ENCODE data around the gene CAV3.

Gene CAV3

DNA sequence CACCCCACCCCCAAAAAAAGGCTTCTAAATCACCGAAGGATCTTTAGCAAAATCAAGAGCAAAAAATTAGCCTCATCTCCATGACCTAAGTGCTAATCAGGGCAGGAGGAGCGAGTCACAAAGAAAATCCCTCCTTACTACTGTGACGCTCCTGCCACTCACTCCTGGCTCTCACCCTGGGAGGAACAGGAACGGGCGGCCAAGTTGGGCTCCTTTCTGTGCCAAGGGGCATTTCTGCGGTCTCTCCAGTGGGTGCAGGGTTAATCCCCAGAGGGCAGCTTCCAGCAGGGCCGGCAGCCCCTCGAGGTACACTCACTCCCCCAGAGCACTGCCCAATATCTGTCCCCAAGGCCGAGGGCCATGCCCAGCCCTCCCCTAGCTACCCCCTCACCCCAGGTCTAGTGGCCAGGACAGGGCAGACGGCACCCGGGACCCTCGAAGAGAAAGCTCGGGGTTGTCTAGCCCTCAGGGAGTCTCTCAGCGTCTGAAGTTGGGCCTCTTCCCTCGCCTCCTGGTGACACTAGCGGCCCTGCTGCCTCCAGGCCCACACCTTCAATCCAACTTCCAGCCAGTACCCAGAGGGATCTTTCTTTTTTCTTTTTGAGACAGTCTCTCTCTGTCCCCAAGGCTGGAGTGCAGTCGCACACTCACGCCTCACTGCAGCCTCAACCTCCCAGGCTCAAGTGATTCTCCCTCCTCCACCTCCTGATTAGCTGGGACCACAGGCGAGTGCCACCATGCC is 706 bp downstream of the CAV3 start:
- in situ Hi-C loops (cut with MboI; ENCODE audit: low sequenced_read_pairs): no loop called here

DNA sequence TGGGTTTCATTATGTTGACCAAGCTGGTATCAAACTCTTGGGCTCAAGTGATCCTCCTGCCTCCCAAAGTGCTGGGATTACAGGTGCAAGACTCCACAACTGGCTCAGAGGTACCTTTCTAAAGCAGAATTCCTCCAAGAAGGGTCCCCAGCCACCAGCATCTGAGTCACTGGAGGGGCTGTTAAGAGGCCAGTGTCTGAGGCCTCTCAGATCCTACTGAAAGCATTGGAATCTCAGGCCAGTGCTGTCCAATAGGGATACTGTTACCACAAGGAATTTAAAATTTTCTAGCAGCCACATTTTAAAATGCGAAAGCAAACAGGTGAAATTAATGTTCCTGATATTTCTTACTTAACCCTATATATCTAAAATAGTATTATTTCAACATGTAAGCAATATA is 1.3 kb downstream of the CAV3 start:
- in situ Hi-C loops (cut with MboI; ENCODE audit: low sequenced_read_pairs): no loop called here

DNA sequence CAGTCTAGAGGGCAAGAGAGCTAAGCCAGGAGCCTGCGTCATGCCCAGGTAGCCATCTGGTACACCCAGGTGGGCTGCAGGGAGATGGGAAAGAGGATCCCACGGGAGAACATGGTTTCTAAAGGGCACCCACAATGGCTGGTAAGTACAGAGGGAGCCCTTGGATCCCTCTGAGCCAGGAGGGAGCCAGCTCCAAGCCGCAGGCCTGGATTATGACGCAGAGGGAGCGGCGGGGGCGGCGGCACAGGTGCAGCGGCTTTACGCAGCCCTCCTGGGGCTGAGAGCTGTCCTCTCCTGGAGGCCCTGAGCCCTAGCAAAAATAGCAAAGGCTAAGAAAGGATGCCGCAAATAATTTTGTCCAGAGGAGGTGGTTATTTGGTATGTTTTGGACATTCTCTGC is 2.8 kb downstream of the CAV3 start:
- in situ Hi-C loops (cut with MboI; ENCODE audit: low sequenced_read_pairs): no loop called here

DNA sequence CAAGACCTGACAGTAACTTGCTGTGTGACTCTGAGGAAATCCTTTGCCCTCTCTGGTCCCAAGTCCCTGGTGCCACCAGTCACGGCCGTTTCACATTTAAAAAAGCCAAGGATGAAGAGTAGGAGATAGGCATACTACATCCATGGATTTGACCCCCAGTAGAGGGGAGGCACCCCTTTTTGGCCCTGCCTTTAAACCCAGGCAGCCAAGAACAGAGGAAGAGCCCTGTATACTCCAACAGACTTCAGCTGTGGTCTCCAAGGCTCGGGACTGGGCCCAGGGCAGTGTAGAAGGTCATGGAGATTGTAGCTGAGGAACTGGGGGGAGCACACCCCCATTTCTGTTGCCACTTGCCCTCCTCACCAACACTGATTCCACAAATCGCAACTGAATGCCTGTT is 3.7 kb downstream of the CAV3 start:
- in situ Hi-C loops (cut with MboI; ENCODE audit: low sequenced_read_pairs): no loop called here

DNA sequence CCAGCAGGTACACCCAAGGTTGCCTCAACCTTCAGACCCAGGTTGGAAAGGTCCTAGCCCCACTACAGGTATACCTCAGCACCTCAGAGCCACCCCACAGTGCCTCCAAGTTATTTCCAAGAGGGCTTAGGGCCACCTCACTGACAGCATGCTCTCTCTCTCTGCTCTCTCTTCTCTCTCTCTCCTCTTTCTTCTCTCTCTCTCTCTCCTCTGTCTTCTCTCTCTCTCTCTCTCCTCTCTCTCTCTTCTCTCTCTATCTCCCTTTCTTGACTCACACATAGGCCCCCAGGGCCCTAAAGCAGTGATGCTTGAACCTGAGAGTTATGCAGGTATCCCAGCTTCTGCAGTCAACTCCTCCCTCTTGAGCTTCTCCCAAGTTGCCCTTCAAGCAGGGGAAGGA is 4.2 kb downstream of the CAV3 start:
- in situ Hi-C loops (cut with MboI; ENCODE audit: low sequenced_read_pairs): no loop called here

DNA sequence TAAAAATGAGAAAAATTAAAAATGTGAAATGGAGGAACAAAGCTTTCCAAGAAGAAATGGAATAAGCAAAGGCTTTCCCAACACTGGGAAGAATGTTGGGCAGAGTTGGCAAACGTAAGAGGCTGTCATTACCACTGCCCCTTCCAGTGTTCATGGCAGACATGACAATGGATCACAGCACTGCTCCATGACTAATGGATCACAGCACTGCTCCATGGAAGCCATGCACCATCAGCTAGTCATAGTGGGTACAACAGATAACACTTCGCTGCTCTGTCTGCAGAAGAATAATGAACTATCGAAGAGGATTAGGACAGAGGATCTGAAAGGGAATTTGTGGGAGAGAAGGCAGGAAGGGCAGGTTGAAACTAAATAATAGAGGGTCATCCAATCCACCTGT is 5.0 kb downstream of the CAV3 start:
- in situ Hi-C loops (cut with MboI; ENCODE audit: low sequenced_read_pairs): no loop called here

DNA sequence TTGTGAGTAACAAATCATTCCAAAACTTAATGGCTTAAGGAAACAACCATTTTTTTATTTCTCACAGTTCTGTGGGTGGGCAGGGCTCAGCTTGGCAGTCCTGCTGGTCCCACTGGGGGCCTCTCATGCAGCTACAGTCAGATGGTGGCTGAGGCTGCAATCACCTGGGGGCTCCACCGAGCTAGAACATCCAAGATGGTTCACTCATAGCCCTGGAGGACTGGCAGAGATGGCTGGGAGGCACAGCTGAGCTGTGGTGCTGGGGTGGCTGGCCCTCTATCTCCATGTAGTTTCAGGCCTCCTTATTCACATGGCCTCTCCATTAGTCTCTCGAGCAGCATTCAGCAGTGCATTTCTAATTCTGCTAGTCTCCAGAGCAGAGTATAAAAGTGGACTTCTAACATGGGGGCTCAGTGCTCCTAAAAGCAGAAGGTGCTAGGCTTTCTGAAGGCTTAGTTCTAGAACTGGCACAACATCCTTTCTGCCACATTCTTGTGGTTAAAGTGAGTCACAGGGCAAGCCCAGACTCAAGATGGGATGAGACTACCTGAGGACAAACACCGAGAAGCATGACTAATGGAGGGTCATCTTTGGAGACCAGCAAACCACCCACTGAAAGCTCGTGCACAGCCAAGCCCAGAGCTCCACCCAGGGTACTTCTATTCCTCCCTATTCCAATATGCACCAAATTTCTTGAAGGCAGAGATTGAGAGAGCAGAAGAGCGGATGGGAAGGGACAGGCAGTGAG is 6.3 kb downstream of the CAV3 start:
- in situ Hi-C loops (cut with MboI; ENCODE audit: low sequenced_read_pairs): no loop called here

DNA sequence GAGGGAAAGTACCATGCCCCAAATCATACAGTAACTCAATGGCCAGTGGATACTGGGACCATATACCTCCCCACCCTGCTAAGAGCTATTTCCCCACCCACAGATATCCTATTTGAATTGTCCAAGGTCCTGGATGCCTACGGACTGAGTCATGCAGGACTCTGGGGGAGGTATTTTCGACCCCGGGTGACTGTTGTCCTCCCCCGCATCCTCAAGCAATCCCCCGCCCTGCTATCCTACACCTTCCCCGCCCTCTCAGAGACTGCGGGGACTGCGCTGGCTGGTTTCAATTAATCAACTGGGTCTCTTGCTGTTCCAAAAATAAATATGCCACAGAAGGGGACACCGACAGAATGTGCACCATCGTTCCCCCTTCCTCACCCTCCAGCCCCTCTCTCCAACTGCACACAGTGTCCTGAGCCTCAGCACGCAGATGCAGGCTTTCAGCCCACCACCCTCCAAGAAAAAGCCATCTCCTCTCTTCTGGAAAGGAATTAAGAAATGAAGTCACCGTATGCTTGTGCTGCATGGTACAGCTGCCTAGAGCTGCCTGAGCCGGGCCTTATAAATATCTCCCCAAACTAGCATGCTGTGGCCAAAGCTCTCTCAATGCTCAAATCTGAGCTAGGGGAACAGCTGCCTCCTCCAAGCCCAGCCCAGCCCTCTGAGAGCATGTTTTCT is 8.1 kb downstream of the CAV3 start:
- in situ Hi-C loops (cut with MboI; ENCODE audit: low sequenced_read_pairs): no loop called here

DNA sequence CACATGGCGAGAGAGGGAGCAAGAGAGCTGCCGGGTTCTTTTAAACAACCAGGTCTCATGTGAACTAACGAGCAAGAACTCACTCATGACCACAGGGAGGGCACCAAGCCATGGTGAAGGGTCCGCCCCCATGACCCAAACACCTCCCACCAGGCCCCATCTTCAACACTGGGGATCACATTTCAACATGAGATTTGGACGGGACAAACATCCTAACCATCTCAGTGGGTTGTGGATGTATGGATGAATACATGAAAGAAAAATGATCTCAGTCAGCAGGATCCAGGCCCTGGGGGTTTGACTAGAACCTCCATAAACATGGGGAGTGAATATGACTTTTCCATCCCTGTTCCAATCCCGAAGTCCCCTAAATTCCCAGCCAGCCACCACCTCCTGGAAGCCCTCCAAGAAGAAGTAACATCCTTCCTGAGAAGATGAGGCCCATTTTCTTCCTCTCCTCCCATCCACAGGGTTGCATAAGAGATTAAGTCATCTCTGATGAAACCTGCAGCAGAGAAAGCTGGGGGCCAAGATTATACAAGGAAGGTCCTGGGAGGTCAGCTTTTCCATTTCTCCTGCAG is 9.5 kb downstream of the CAV3 start:
- in situ Hi-C loops (cut with MboI; ENCODE audit: low sequenced_read_pairs): no loop called here

DNA sequence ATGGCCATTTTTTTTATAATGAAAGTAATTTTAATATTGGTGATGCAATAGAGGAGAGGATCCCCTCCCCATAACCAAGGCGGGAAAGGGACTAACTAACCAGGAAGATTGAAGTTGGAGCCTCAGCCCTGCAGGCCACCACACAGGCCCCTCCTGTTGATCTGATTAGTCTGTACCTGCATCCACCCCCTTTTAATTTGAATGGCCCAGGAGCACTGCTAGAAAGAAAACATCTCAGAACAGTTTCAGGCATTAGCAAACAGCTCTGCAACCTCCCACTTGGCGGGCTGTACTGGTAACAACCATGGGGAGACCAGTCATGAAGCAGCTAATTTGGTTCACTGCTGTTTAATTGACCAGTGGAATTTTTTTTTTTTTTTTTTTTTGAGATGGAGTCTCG is 10.3 kb downstream of the CAV3 start:
- in situ Hi-C loops (cut with MboI; ENCODE audit: low sequenced_read_pairs): no loop called here

DNA sequence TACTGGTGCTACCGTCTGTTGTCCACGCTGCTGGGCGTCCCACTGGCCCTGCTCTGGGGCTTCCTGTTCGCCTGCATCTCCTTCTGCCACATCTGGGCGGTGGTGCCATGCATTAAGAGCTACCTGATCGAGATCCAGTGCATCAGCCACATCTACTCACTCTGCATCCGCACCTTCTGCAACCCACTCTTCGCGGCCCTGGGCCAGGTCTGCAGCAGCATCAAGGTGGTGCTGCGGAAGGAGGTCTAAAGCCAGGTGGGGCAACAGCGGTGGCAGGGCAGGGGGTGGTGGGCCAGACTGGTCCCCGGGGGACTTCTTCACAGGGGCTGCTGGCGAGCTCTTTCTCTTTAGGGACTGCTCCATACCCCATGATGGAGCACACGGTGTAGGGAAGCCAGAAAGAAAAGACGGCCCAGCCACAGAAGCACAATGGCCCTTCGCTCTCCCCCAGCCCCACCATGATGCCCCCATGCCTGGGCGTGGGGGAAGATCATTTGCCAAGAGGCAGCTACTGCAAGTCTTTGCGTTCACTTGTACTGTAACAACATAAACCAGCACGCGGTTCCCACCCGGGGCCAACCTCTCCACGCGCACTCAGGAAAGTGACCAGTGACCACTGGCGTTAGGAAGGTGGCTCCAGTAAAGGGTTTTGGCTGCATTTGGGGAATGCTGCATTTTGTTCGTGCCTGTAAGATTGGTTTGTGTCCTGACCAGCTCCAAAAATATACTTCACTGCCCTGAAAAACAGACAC is 12.2 kb downstream of the CAV3 start:
- in situ Hi-C loops (cut with MboI; ENCODE audit: low sequenced_read_pairs): no loop called here

DNA sequence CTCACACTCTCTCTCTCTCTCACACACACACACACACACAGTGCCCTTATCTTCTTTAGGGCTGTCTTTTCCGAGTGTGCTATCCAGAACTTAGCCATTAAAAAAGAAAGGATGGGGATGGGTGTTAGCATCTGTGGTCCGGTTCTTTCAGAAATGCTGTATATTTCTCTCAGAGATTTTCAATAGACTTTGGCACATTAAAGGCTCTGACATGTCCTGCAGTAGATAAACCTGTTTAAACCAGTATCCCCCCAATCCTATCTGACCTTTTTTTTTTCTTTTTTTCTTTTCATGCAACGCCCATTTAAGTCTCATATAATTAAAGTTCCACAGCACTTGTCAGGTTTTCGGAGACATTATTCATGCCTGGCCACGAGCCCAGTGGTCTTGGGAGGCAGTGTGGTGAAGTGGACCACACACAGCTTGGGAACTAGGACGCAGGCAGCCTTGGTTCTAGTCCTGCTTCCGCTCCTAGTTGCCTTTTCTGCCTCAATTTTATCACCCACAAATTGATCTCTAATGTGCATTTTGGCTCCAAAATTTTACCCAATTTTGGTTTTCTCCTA is 13.3 kb downstream of the CAV3 start:
- in situ Hi-C loops (cut with MboI; ENCODE audit: low sequenced_read_pairs): no loop called here

DNA sequence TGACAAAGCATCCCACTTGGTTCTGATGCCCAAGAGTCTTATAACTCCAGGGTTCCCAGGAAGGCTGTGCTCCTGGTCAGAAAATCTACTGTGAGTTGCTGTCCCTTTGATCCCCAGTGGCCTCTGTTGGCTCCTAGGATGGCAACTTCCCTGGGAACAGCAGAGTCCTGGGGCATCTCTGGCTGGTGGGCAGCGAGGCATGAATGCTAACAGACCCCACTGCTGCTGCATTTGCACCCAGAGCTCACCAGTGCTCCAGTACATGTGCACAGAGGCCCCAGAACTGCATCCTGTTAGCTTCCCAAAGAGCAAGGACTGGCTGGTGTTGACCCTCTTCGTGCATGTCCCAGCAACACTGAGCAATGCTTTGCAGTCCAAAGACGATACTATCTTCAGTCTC is 15.7 kb downstream of the CAV3 start:
- in situ Hi-C loops (cut with MboI; ENCODE audit: low sequenced_read_pairs): no loop called here

DNA sequence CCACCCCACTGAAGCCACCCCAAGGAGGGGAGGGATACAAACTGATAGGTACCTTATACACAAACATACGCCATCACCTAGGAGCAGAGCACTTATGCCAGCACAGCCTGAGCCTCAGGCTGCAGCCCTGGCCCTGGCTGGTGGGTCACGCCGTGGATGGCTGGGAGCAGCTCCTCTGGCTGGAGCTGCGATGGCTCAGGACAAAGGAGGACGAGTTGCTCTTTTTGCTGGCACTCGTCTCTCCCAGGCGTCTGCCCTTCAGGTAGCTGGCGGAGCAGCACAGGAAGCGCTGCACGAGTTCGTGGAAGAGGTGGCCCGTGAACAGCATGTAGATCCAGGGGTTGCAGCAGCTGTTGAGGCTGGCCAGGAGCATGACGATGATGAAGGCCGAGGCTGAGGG is 19.2 kb downstream of the CAV3 start:
- in situ Hi-C loops (cut with MboI; ENCODE audit: low sequenced_read_pairs): no loop called here

DNA sequence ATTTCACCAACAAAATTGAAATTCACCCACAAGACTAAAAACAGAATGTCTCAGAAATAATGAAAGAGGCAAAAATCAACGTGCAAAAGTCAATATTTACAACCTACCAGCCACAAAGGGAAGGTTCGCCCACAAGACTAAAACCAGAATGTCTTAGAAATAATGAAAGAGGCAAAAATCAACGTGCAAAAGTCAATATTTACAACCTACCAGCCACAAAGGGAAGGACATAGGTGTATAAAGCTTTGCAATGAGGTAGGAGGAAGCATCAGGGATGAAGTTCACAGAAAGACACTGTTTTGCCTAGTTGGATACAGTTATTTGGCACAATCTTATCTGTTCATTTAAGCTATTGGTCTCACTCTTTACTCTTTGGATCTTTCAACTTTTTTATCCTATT is 21.5 kb downstream of the CAV3 start:
- in situ Hi-C loops (cut with MboI; ENCODE audit: low sequenced_read_pairs): no loop called here

DNA sequence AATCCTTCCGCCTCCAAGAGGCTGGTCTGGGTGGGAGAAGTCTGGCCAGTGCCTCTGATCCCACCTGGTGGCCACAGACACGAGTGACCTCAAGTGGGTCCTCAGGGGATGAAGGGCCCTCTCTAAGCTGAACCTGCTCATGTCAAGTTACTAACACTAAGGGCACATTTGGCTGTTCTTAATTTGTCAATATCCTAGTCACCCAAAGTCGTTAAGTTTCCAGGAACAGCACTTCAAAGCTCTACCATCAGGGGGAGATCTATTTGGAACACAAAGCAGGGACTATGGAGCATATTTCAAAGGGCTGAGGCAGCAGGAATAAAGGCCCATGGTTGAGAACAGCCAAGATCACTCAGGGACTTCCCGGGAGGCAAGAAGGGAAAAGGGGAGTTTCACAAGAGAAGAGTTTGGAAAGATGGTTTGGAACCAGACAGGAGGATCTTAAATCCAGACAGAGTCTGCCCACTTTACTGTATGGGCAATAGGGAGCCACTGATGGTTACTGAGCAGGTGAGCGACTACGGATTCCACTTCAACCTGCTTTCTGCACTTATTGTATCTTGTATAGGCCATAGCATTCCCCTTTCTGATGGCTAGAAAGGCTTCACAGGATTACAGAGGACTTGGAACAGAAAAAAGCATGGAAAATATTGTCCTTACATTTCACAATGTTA is 22.1 kb downstream of the CAV3 start:
- in situ Hi-C loops (cut with MboI; ENCODE audit: low sequenced_read_pairs): no loop called here

DNA sequence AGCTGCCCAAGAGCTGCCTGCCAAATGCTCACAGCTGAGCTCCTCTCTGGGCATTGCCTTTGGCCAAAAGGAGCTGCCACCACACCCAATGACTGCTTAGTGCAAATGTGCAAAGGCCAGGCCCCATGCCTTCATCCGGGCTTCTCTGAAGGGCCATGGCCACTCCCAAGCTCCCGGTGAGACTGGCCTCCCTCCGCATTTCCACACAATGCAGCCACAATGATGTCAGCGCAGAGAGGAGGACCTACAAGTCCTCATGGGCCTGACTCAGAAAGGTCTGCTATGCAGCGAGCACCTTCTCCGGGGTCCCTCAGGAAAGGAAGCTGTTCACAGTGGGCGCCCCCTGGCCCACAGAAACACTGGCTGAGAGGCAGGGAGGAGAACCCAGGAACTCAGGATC is 23.1 kb downstream of the CAV3 start:
- in situ Hi-C loops (cut with MboI; ENCODE audit: low sequenced_read_pairs): no loop called here

DNA sequence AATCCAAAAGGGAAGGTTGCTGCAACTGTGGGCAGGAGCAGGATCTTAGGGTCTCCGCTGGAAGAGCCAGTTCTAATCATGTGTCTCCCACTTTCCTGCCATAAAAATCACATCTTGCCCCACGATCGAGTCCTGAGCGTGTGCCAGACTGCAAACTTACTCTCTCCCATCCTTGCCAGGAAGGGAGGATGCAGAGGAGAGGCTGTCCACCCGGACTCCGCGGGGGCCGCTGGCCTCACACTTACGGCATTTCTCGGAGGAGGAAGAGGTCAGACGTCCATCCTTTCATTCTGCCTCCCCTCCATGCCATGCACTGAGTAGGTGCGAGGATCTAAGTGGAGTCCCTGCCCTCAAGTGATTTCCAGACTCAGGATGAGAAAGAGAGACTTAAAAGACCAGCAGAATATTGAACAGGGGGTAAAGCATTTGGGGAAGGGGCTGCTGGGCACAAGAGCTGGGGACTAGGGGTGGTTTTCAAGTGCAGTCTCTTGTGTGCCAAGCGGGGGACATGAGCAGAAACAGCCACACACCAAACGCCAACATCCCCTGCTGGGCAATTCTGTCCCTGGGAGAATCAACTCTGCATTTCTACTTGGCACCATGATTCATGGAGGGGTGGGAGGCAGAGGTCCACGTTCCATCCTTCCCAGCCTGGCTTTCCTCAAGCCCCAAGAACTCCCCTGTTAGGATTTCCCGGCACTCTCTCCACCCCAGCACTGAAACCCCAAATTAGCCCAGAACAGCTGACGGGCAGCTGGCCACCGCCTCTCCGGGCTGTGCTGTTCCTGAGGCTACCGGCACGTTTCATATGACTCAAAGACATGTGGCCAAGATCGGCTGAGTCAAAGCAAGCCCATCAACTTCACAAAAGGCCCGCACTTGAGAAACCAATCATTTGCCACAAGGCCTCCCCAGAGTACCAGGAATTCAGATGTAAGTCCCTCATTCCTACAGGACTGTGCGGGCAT is 24.2 kb downstream of the CAV3 start:
- in situ Hi-C loops (cut with MboI; ENCODE audit: low sequenced_read_pairs): no loop called here

Measured in HL-60/S4 treated with retinoic acid at 250 ng/mL for 4 days and 3 days (cell line).